Upper lobe of left lung (tissue), 6 donors: Measurements from ENCODE around the gene LYRM4. TPM values are rescaled to one million over a fixed set of nuclear protein-coding genes. Genes with fewer than 3 reads are reported as not detected.

ENCODE experiments used
- ATAC-seq, 2 donors: fragments of 200-7000 bp; cut with Tn5 transposase; one replicate each; pipeline ENCODE4 v1.9.1; 2022; ENCODE audit warnings: mild to moderate bottlenecking in 2 of 2, moderate library complexity in 2 of 2; ENCODE audit not compliant: low FRiP score in 2 of 2
- DNase-seq, 2 donors: peaks; one replicate each; pipeline ENCODE4 v3.0.0-alpha.2; 2019 to 2020
- H3K27ac ChIP-seq, 4 donors: fragments of 200-600 bp; sonication (generic); one replicate each; pipeline ENCODE4 v1.5.1; 2016 to 2019
- H3K27me3 ChIP-seq, 4 donors: fragments of 200-600 bp; sonication (generic); one replicate each; pipeline ENCODE4 v1.5.1; 2017 to 2019
- H3K36me3 ChIP-seq, 4 donors: fragments of 200-600 bp; sonication (generic); one replicate each; pipeline ENCODE4 v1.5.1; 2016 to 2019
- H3K4me1 ChIP-seq, 4 donors: fragments of 200-600 bp; sonication (generic); one replicate each; pipeline ENCODE4 v1.5.1; 2018 to 2019
- H3K4me3 ChIP-seq, 4 donors: fragments of 200-600 bp; sonication (generic); one replicate each; pipeline ENCODE4 v1.5.1; 2017 to 2019; ENCODE audit warnings: mild to moderate bottlenecking in 2 of 4, moderate library complexity in 1 of 4
- H3K9me3 ChIP-seq, 4 donors: fragments of 200-600 bp; sonication (generic); one replicate each; pipeline ENCODE4 v1.5.1; 2018 to 2019
- CTCF ChIP-seq, 6 experiments: fragments of 450-650 bp in 4 of 6; fragments of 200-600 bp in 2 of 6; sonication (generic) in 2 of 6; IDR thresholded peaks; one replicate each; pipeline ENCODE4 v1.5.1; 2016 to 2019; ENCODE audit warnings: antibody characterized with exemption in 6 of 6
- EP300 ChIP-seq, 4 donors: sonication (generic); formaldehyde crosslinking; IDR thresholded peaks; one replicate each; pipeline ENCODE4 v1.5.1; 2017; ENCODE audit warnings: antibody characterized with exemption in 4 of 4, control low read depth in 2 of 4
- POLR2A ChIP-seq, 4 donors: fragments of 450-650 bp; IDR thresholded peaks; one replicate each; pipeline ENCODE4 v1.5.1; 2016 to 2017; ENCODE audit warnings: antibody characterized with exemption in 4 of 4, mild to moderate bottlenecking in 2 of 4
- POLR2AphosphoS5 ChIP-seq, 2 donors: sonication (generic); formaldehyde crosslinking; IDR thresholded peaks; one replicate each; pipeline ENCODE4 v1.5.1; 2017; ENCODE audit warnings: antibody characterized with exemption in 2 of 2
- WGBS, 2 donors: methylation state at CpG; one replicate each; pipeline ENCODE4 v1.1.5; 2017 to 2018; 5-methylcytosine and 5-hydroxymethylcytosine counted together
- total RNA-seq, 6 donors: library from RNA; depleted of rRNA in 4 of 6; stranded (reverse); fragments of >200 nt in 4 of 6; gene quantifications; one replicate each; pipeline versions ENCODE4 v1.1.0 to v1.2.1, GENCODE V29; 2016 to 2021
- donor health status: DM: no; HTN: no; CAD: no; lungs with moderate emphysema.
- donor health status: DM: no; HTN: yes; CAD: no; lungs with severe emphysema.

Gene LYRM4
- total RNA-seq, 6 donors from 2014 or later: 5.8 to 24.1 (median 15.9) TPM

GRCh38 chr6:5157621-5158138 lies 103.1 kb downstream of the LYRM4 start:
- TF ChIP-seq POLR2AphosphoS5 (IDR thresholded peaks at IDR 0.05): no peak
- TF ChIP-seq CTCF (IDR thresholded peaks at IDR 0.05): no peak
- TF ChIP-seq POLR2A (IDR thresholded peaks at IDR 0.05): no peak
- no peak for TF ChIP-seq EP300 (IDR thresholded peaks at IDR 0.05)
- H3K27me3 ChIP-seq: no peaks in the 10 kb centered on the region
- H3K9me3 ChIP-seq: no peaks in the 10 kb centered on the region
- H3K36me3 ChIP-seq: no peaks in the 10 kb centered on the region
- DNase-seq: peak in 1 of 2 donors; percentile 42
- WGBS, 2 donors: 92% methylated on average over 10 of the region's 10 CpGs
- H3K4me1 ChIP-seq: no peaks in the 10 kb centered on the region
- H3K27ac ChIP-seq: no peak overlapping the region
- ATAC-seq: no peak
- no peak overlapping the region for H3K4me3 ChIP-seq

- no peaks in the 10 kb centered on the region for H3K9me3 ChIP-seq
- no peak overlapping the region for H3K27ac ChIP-seq
- H3K4me3 ChIP-seq: no peak overlapping the region
- no peak for TF ChIP-seq POLR2A (IDR thresholded peaks at IDR 0.05)
- no peak for TF ChIP-seq EP300 (IDR thresholded peaks at IDR 0.05)
- no peak for TF ChIP-seq CTCF (IDR thresholded peaks at IDR 0.05)
- no peak for TF ChIP-seq POLR2AphosphoS5 (IDR thresholded peaks at IDR 0.05)
- ATAC-seq (no peak), DNase-seq (no peak)
- H3K27me3 ChIP-seq: no peaks in the 10 kb centered on the region
- 79 to 89% methylated on average over 5 of the region's 5 CpGs for WGBS, 2 donors
- no peaks in the 10 kb centered on the region for H3K36me3 ChIP-seq
- no peaks in the 10 kb centered on the region for H3K4me1 ChIP-seq
These were observed 104.1 kb downstream of the LYRM4 start for GRCh38 chr6:5156627-5157026.

GRCh38 chr6:5155906-5156305 lies 104.8 kb downstream of the LYRM4 start:
- H3K4me3 ChIP-seq: no peak overlapping the region
- H3K27me3 ChIP-seq: no peaks in the 10 kb centered on the region
- no peak for ATAC-seq
- no peaks in the 10 kb centered on the region for H3K9me3 ChIP-seq
- DNase-seq: no peak
- WGBS, 2 donors: 79 to 81% methylated on average over 3 of the region's 3 CpGs
- no peaks in the 10 kb centered on the region for H3K4me1 ChIP-seq
- H3K36me3 ChIP-seq: no peaks in the 10 kb centered on the region
- no peak overlapping the region for H3K27ac ChIP-seq
- TF ChIP-seq POLR2AphosphoS5 (IDR thresholded peaks at IDR 0.05) (no peak), EP300 (IDR thresholded peaks at IDR 0.05) (no peak), CTCF (IDR thresholded peaks at IDR 0.05) (no peak)

GRCh38 chr6:5153186-5153585 lies 107.6 kb downstream of the LYRM4 start:
- H3K9me3 ChIP-seq: no peaks in the 10 kb centered on the region
- H3K27me3 ChIP-seq: no peaks in the 10 kb centered on the region
- 97 to 98% methylated on average over 5 of the region's 5 CpGs for WGBS, 2 donors
- no peak for DNase-seq
- ATAC-seq: no peak
- no peaks in the 10 kb centered on the region for H3K36me3 ChIP-seq
- no peak overlapping the region for H3K27ac ChIP-seq
- H3K4me1 ChIP-seq: no peaks in the 10 kb centered on the region
- H3K4me3 ChIP-seq: no peak overlapping the region
- no peak for TF ChIP-seq POLR2AphosphoS5 (IDR thresholded peaks at IDR 0.05)
- no peak for TF ChIP-seq POLR2A (IDR thresholded peaks at IDR 0.05)
- TF ChIP-seq CTCF (IDR thresholded peaks at IDR 0.05): no peak
- TF ChIP-seq EP300 (IDR thresholded peaks at IDR 0.05): no peak

- no peaks in the 10 kb centered on the region for H3K9me3 ChIP-seq
- 77 to 80% methylated on average over 9 of the region's 9 CpGs for WGBS, 2 donors
- peak in 1 of 2 donors; percentile 7 for ATAC-seq
These were observed 108.3 kb downstream of the LYRM4 start for GRCh38 chr6:5152460-5152859.

More at GRCh38 chr6:5152460-5152859, 108.3 kb downstream of the LYRM4 start:
- no peak for TF ChIP-seq POLR2AphosphoS5 (IDR thresholded peaks at IDR 0.05)
- TF ChIP-seq EP300 (IDR thresholded peaks at IDR 0.05): no peak
- TF ChIP-seq CTCF (IDR thresholded peaks at IDR 0.05): no peak
- no peak for TF ChIP-seq POLR2A (IDR thresholded peaks at IDR 0.05)
- H3K27ac ChIP-seq: no peak overlapping the region
- H3K27me3 ChIP-seq: no peaks in the 10 kb centered on the region
- no peak for DNase-seq
- H3K36me3 ChIP-seq: no peaks in the 10 kb centered on the region
- H3K4me1 ChIP-seq: no peaks in the 10 kb centered on the region
- no peak overlapping the region for H3K4me3 ChIP-seq
